HepG2 (cell line): ENCODE data around the gene CYB5A. TPM values are rescaled to one million over a fixed set of nuclear protein-coding genes. Genes with fewer than 3 reads are reported as not detected.

Source experiments
- ATAC-seq: fragments of 200-7000 bp; cut with Tn5 transposase; 3 replicates; pipeline ENCODE4 v1.9.1; 2020; ENCODE audit warnings: mild to moderate bottlenecking, moderate library complexity
- BruUV-seq: library from RNA; stranded (reverse); fragments of 400-500 nt; replicated peaks from 2 replicates; lab custom pipeline; 2021; lab: Mats Ljungman, UMichigan
- CTCF ChIA-PET: fragments of 300-600 bp; formaldehyde crosslinking; extraction: SDS; loops from one replicate; lab custom pipeline; 2021; ENCODE audit warnings: low total read pairs, inconsistent platforms, low intra/inter-chr PET ratio; lab: Yijun Ruan, JAX
- POLR2A ChIA-PET: fragments of 350-600 bp; sonication (Branson Sonifier 250); formaldehyde crosslinking; loops from one replicate; lab custom pipeline; 2020; ENCODE audit warnings: antibody characterized with exemption, inconsistent platforms; lab: Yijun Ruan, JAX
- DNase-seq: peaks from one replicate; pipeline ENCODE4 v3.0.0-alpha.2; 2015; ENCODE audit warnings: low spot score
- FAIRE-seq: peaks from 3 replicates; lab custom pipeline; 2011; peaks lifted over from hg19 to GRCh38; lab: Jason Lieb, UNC
- H2AFZ ChIP-seq: one replicate; pipeline ENCODE4 v1.6.1; 2011; ENCODE audit warnings: low read length, inconsistent platforms
- H3K27ac ChIP-seq: fragments of 300-600 bp; 3 replicates; pipeline ENCODE4 v1.8.0; 2011; ENCODE audit warnings: mixed run types, mild to moderate bottlenecking, mixed read lengths, low read length, inconsistent platforms; ENCODE audit not compliant: insufficient read depth; ENCODE audit errors: extremely low read length
- H3K27me3 ChIP-seq, 2 experiments: fragments of 200-600 bp in 1 of 2; 2 replicates in 1 of 2; 3 replicates in 1 of 2; pipeline versions ENCODE4 v1.6.0 to v1.8.0; 2011; ENCODE audit warnings: low read length in 2 of 2, mild to moderate bottlenecking in 2 of 2, moderate library complexity in 2 of 2, inconsistent platforms in 1 of 2; ENCODE audit not compliant: insufficient read depth in 2 of 2, control insufficient read depth in 1 of 2
- H3K36me3 ChIP-seq, 2 experiments: fragments of 200-600 bp in 1 of 2; replicated peaks in 1 of 2; 2 replicates in 1 of 2; 3 replicates in 1 of 2; pipeline versions ENCODE4 v1.5.1 to v1.8.0; 2011; ENCODE audit warnings: low read length in 2 of 2, inconsistent platforms in 1 of 2; ENCODE audit not compliant: insufficient read depth in 2 of 2, control insufficient read depth in 1 of 2
- H3K4me1 ChIP-seq: 2 replicates; pipeline ENCODE4 v1.5.1; 2012; ENCODE audit warnings: low read length, inconsistent platforms; ENCODE audit not compliant: insufficient read depth
- H3K4me2 ChIP-seq: 2 replicates; pipeline ENCODE4 v1.6.0; 2011; ENCODE audit warnings: low read depth, low read length, inconsistent platforms
- H3K4me3 ChIP-seq, 3 experiments: fragments of 200-600 bp in 1 of 3; sonication (generic), shearing (Covaris generic) in 1 of 3; replicated peaks in 1 of 3; 2 replicates each; pipeline ENCODE4 v1.5.1; 2011 to 2016; ENCODE audit warnings: low read length in 3 of 3, inconsistent platforms in 2 of 3, low read depth in 2 of 3, mild to moderate bottlenecking in 2 of 3, control low read depth in 1 of 3, mixed read lengths in 1 of 3; ENCODE audit not compliant: insufficient read depth in 1 of 3
- H3K79me2 ChIP-seq: one replicate; pipeline ENCODE4 v1.6.1; 2011; ENCODE audit warnings: low read length, inconsistent platforms; ENCODE audit not compliant: insufficient read depth
- H3K9ac ChIP-seq: 2 replicates; pipeline ENCODE4 v1.6.0; 2011; ENCODE audit warnings: mild to moderate bottlenecking, low read depth, low read length, inconsistent platforms; ENCODE audit not compliant: insufficient read depth
- H3K9me3 ChIP-seq: 2 replicates; pipeline ENCODE4 v1.5.1; 2012; ENCODE audit warnings: mild to moderate bottlenecking, low read length
- H4K20me1 ChIP-seq: 2 replicates; pipeline ENCODE4 v1.6.0; 2011; ENCODE audit warnings: inconsistent platforms, mild to moderate bottlenecking, low read length, moderate library complexity; ENCODE audit not compliant: insufficient read depth
- CC2D1A ChIP-seq: sonication (generic); formaldehyde crosslinking; IDR thresholded peaks from 2 replicates; pipeline ENCODE4 v1.8.1; 2023; ENCODE audit warnings: mild to moderate bottlenecking, missing genetic modification reagents
- JDP2 ChIP-seq: sonication (generic); formaldehyde crosslinking; IDR thresholded peaks from 2 replicates; pipeline ENCODE4 v1.8.1; 2022; ENCODE audit warnings: missing genetic modification reagents, borderline replicate concordance
- POLR2AphosphoS2 ChIP-seq: IDR thresholded peaks from 2 replicates; pipeline ENCODE4 v1.6.1; 2011; ENCODE audit warnings: low read depth, low read length, improper control_type of control experiment
- SNAPC2 ChIP-seq: sonication (generic); formaldehyde crosslinking; IDR thresholded peaks from 2 replicates; pipeline ENCODE4 v1.8.1; 2022; ENCODE audit warnings: mild to moderate bottlenecking, missing genetic modification reagents
- XBP1 ChIP-seq: sonication (generic); formaldehyde crosslinking; IDR thresholded peaks from 2 replicates; pipeline ENCODE4 v1.5.0; 2020; ENCODE audit warnings: missing genetic modification reagents
- ZBTB26 ChIP-seq: IDR thresholded peaks from 2 replicates; pipeline ENCODE4 v1.6.1; 2016; ENCODE audit warnings: missing compliant biosample characterization, missing genetic modification reagents, borderline replicate concordance
- ZFP36 ChIP-seq: fragments of 150-350 bp; IDR thresholded peaks from 2 replicates; pipeline ENCODE4 v1.6.1; 2018; ENCODE audit warnings: borderline replicate concordance, low read length, low read depth; ENCODE audit not compliant: partially characterized antibody
- ZMYM3 ChIP-seq: sonication (generic); formaldehyde crosslinking; IDR thresholded peaks from 2 replicates; pipeline ENCODE4 v1.5.1; 2020; ENCODE audit warnings: mild to moderate bottlenecking, missing genetic modification reagents
- ZNF574 ChIP-seq: sonication (generic); formaldehyde crosslinking; IDR thresholded peaks from 2 replicates; pipeline ENCODE4 v1.4.0; 2020; ENCODE audit warnings: missing genetic modification reagents
- ZSCAN21 ChIP-seq: sonication (generic); formaldehyde crosslinking; IDR thresholded peaks from 2 replicates; pipeline ENCODE4 v1.8.0; 2022; ENCODE audit warnings: mild to moderate bottlenecking, missing genetic modification reagents, moderate library complexity, borderline replicate concordance
- WGBS: methylation state at CpG from one replicate; pipeline ENCODE4 v1.1.6; 2017; ENCODE audit warnings: low lambda C conversion rate; 5-methylcytosine and 5-hydroxymethylcytosine counted together
- in situ Hi-C: cut with HindIII; loops from 2 replicates; pipeline ENCODE4 v1.10.0; 2017; ENCODE audit warnings: low pct_unique_long_range_greater_than_20kb; ENCODE audit not compliant: extremely low pct_ligation_motif_present
- intact Hi-C: fragments of 100-400 bp; cut with micrococcal nuclease; formaldehyde crosslinking; loops from one replicate; pipeline ENCODE4 v1.10.0; 2022; ENCODE audit not compliant: unreplicated experiment
- polyA plus RNA-seq, 8 experiments: library from polyadenylated mRNA; depleted of rRNA in 3 of 8; stranded (reverse) in 7 of 8; unstranded in 1 of 8; fragments of >200 nt; fragmentation: Illumina TruSeq in 4 of 8; extraction: Trizol in 4 of 8; gene quantifications; 2 replicates each; pipeline versions ENCODE4 v1.2.1 to v1.2.3, GENCODE V29; 2011 to 2016; ENCODE audit warnings: low read depth in 4 of 8, missing spikeins in 1 of 8, mixed read lengths in 1 of 8; ENCODE audit not compliant: insufficient read depth in 1 of 8
- total RNA-seq, 5 experiments: library from RNA; depleted of rRNA; stranded (reverse); fragments of >200 nt; fragmentation: Illumina TruSeq; extraction: Trizol; gene quantifications; 2 replicates each; pipeline ENCODE4 v1.2.3, GENCODE V29; 2016; ENCODE audit warnings: low read depth in 1 of 5
- TF ChIP-seq, protein P1 (sequence below): IDR thresholded peaks from 2 replicates; pipeline ENCODE4 v1.6.1; 2016; ENCODE audit warnings: missing biosample characterization, missing genetic modification reagents, low read depth
- TF ChIP-seq, protein P2 (sequence below): sonication (generic); formaldehyde crosslinking; IDR thresholded peaks from 2 replicates; pipeline ENCODE4 v1.4.0; 2020; ENCODE audit warnings: missing genetic modification reagents

CYB5A gene
- total and polyA plus RNA-seq, 2 of the 13 experiments (the other 11 are each of a cell fraction or from before 2014, with no cell fraction given), result 215 to 356 TPM

- Histone ChIP-seq H3K4me2 (no peak overlapping the region), H2AFZ (no peak overlapping the region), H3K9me3 (no peaks in the 10 kb centered on the region), H3K27me3 (no peaks in the 10 kb centered on the region), H3K4me1 (peaks cover 16% of the 10 kb centered on the region), H3K36me3 (no peaks in the 10 kb centered on the region), H3K4me3 (no peak overlapping the region), H4K20me1 (no peaks in the 10 kb centered on the region), H3K9ac (no peak overlapping the region), H3K79me2 (no peaks in the 10 kb centered on the region), H3K27ac (no peak overlapping the region)
- TF ChIP-seq ZSCAN21 (CRISPR knock-in tag) (no peak), XBP1 (CRISPR knock-in tag) (no peak), JDP2 (CRISPR knock-in tag) (no peak), ZMYM3 (CRISPR knock-in tag) (no peak), POLR2AphosphoS2 (no peak), CC2D1A (CRISPR knock-in tag) (no peak), ZFP36 (no peak), ZBTB26 (CRISPR knock-in tag) (no peak), SNAPC2 (no peak), ZNF574 (CRISPR knock-in tag) (no peak)
- TF ChIP-seq, protein P1, sequence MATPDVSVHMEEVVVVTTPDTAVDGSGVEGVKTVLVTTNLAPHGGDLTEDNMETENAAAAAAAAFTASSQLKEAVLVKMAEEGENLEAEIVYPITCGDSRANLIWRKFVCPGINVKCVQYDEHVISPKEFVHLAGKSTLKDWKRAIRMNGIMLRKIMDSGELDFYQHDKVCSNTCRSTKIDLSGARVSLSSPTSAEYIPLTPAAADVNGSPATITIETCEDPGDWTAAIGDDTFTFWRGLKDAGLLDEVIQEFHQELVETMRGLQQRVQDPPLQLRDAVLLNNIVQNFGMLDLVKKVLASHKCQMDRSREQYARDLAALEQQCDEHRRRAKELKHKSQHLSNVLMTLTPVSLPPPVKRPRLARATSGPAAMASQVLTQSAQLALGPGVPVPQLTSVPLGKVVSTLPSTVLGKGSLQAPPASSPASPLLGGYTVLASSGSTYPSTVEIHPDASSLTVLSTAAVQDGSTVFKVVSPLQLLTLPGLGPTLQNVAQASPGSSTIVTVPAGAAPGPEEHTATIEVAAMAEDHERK, result no peak
- TF ChIP-seq, protein P2, sequence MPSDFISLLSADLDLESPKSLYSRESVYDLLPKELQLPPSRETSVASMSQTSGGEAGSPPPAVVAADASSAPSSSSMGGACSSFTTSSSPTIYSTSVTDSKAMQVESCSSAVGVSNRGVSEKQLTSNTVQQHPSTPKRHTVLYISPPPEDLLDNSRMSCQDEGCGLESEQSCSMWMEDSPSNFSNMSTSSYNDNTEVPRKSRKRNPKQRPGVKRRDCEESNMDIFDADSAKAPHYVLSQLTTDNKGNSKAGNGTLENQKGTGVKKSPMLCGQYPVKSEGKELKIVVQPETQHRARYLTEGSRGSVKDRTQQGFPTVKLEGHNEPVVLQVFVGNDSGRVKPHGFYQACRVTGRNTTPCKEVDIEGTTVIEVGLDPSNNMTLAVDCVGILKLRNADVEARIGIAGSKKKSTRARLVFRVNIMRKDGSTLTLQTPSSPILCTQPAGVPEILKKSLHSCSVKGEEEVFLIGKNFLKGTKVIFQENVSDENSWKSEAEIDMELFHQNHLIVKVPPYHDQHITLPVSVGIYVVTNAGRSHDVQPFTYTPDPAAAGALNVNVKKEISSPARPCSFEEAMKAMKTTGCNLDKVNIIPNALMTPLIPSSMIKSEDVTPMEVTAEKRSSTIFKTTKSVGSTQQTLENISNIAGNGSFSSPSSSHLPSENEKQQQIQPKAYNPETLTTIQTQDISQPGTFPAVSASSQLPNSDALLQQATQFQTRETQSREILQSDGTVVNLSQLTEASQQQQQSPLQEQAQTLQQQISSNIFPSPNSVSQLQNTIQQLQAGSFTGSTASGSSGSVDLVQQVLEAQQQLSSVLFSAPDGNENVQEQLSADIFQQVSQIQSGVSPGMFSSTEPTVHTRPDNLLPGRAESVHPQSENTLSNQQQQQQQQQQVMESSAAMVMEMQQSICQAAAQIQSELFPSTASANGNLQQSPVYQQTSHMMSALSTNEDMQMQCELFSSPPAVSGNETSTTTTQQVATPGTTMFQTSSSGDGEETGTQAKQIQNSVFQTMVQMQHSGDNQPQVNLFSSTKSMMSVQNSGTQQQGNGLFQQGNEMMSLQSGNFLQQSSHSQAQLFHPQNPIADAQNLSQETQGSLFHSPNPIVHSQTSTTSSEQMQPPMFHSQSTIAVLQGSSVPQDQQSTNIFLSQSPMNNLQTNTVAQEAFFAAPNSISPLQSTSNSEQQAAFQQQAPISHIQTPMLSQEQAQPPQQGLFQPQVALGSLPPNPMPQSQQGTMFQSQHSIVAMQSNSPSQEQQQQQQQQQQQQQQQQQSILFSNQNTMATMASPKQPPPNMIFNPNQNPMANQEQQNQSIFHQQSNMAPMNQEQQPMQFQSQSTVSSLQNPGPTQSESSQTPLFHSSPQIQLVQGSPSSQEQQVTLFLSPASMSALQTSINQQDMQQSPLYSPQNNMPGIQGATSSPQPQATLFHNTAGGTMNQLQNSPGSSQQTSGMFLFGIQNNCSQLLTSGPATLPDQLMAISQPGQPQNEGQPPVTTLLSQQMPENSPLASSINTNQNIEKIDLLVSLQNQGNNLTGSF (CRISPR knock-in tag), result no peak
- CTCF ChIA-PET, result no interaction called here
- no TSS peak for BruUV-seq
- intact Hi-C loops (no loop called here), in situ Hi-C loops (no loop called here)
- FAIRE-seq, result no peak
- 46% methylated on average over 5 of the region's 5 CpGs for WGBS
- POLR2A ChIA-PET, result no interaction called here
- DNase-seq, result no peak
- ATAC-seq, result no peak
Measured at GRCh38 chr18:74303306-74303705, 11.5 kb upstream of the CYB5A start.
